HG03442 (cell line): ENCODE data around the gene GRID1.

Source experiments
- ATAC-seq: cut with Tn5 transposase; IDR thresholded peaks from one replicate; pipeline ENCODE4 v1.9.1; 2021; ENCODE audit warnings: mild to moderate bottlenecking, moderate library complexity; ENCODE audit not compliant: unreplicated experiment

Gene GRID1

DNA sequence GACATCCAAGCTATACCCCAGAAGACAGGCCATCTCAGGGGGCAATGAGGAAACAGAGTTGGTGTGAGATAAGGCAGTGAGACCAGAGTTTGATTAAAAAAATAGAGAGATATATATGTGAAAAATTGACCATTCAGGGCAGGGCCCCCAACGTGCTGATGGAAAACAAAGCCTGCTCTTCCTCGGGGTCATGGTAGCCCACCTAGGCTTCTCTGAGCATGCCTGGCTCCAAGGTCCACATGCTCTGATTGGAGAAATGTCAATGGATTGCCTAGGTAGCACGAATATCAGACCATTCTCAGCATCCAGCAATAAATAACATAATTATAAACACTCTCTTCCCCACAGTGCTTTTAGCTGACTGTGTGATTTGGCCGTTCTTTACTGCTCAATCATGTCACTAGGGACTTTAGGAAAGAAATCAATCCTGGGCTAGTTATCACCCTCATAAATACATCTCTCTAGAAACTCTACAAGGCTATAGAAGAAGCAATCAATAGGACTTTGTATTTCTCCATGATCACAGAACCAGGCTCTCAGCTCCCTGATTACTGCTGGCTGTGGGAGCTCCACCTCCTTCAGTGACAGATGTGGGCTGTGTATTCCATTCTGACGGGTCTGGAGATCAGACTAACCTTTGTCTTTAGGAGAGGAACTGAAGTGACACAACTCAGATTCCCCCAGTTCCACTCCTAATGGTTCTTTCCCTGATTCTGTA, 766.4 kb downstream of the GRID1 start:
- no peak for ATAC-seq

DNA sequence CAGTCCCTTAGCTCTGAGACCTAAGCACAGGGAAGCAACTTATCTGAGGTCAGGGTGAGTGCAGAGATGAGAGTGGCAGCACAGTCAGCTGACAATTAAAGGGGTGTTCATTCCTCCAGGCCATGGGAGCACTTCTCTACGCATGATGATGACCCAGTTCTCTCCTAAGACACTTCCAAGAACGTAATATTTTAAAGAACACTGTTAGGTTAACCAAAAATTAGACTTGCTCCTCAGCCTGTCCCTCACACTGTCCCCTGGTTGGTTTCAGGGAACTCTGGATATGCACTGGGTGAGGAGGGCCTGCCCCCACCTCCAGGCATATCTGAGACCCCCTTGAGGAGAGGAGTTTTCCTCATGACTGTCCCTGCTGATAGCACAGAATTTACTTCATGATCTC, 767.5 kb downstream of the GRID1 start:
- ATAC-seq: peak; percentile 11

DNA sequence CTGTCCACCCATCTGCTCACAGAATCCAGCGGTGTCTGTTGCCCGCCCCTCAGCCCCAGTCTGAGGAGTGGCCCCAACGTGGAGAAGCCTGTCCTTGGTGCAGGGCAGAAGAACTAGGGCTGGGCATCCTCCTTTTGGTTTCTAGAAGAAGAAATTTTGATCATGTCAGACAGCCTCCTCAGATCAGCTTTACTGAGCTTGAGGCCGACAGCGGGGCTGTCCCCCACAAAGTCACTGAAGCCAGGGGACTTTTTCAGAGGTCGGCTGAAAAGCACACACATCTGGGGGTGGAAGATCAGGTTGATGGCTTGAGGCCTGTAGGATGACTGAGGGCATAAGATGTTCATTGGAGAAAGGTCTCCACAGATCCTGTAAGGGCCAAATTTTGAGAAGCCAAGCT, 767.9 kb downstream of the GRID1 start:
- peak; percentile 79 for ATAC-seq

GRCh38 chr10:85597006-85597405, 769.6 kb downstream of the GRID1 start:
- ATAC-seq: no peak

GRCh38 chr10:85596389-85596788, 770.2 kb downstream of the GRID1 start:
- no peak for ATAC-seq

DNA sequence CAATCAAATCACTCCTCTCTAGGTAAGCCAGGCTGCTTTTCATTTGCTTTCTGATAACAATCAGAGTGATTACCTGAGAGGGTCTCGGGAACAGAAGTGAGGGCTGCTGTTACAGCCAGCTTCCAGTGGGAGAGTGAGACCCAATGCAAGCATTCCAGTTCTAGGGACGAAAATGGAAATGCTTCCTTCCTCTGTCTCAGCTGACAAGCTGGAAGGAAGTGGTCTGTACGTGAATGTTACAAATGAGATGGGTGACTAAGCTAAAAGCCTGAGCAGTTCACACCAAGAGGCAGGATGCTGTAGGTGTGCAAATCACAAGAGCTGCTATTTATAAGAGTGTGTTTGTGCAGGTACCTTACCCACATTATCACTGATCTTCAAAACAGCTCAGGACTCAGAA, 772.4 kb downstream of the GRID1 start:
- ATAC-seq: no peak

- ATAC-seq: no peak
These were observed 773.3 kb downstream of the GRID1 start for GRCh38 chr10:85593226-85593772.

DNA sequence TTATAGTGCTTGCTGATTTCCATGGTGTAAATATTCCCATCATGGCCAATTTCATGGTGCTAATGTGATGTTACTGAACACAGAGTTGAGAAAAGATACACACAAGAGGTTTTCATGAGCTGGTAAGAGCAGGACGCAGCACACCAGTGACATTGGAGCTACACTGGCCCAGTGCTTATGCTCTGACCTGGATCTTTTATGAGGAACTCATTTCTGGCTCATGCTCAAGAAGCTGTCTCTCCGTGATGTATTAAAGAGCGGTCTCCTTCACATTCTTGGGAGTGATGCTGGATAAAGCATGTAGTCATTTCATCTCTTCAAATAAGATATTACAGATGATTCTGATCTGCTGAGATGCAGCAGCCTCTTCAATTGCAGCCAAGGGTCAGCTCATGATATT, 785.2 kb downstream of the GRID1 start:
- ATAC-seq: no peak

DNA sequence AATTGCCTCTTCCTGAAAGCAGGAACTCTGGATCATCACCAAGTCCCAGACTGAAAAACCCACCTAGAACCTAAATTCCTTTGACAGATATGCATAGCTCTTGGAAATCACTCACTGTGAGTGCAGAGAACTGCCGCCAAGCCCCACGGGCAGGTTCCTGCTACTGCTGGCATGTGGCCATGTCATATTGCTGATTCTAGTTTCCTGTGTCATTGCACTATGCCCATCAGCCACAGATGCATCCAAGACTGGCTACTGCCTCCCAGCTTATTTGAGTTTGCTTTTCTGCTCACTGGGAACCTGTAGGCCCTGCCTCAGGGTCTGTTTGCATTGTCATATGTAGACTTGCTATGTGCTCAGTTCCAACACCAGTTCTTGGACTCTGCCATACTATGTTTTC, 786.0 kb downstream of the GRID1 start:
- no peak for ATAC-seq

DNA sequence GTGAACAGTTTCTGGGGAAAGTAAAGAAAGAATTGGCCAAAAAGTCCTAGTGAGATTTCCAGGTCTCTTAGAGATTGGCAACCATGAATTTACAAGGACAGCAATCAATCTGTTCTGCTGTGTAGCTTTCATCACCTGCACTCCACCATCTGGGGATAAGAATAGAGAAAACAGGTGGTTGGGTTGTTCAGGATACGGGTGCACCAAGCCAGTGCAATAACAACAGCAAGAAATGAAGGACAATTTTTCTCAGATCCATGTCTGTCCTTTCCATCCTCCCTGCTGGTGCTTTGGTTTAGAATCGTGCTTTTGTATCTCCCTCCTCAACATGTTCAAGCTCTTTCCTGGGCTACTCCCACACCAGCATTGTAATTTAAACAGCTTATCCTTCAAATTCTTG, 787.7 kb downstream of the GRID1 start:
- no peak for ATAC-seq

DNA sequence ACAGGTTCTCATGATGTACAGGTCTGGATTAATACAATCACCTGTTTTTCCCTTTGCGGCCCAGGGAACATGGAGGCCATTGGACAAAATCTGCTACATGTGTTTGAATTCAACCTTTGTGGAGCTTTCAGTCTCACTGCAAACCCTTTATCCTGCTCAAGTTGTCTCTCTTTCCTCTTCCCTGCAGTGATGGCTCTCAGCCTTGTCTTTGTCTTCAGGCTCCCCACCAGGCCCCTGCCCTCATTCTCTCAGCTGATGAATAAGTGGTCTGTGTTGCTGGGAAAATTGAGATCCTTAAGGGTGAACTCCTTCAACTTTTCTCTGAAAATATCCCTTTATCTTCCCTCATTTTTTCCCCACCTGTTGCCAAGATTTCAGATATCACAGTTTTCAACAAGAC, 791.2 kb downstream of the GRID1 start:
- ATAC-seq: no peak

GRCh38 chr10:85570871-85571270, 795.7 kb downstream of the GRID1 start:
- ATAC-seq: no peak

- no peak for ATAC-seq
These were observed 801.2 kb downstream of the GRID1 start for GRCh38 chr10:85565381-85565780.

DNA sequence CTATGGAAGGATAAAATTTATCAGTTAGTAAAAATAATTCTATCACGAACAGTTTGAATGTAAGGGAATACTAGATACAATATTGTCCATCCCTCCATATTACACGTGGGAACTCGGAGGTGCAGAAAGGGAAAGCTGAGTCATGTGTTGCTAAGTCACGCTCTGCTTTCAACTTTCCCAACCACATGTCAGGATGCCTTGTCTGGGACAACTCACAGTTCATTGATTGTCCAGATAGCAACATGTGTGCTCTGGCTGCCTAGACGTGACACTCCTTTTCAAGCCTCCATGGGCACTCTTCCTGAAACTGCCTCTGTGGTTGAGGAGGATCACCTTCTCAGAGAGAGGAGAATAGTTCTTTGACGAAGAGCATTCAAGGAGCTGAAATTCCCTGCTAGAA, 808.1 kb downstream of the GRID1 start:
- ATAC-seq: no peak

GRCh38 chr10:85557706-85558105, 808.9 kb downstream of the GRID1 start:
- no peak for ATAC-seq

GRCh38 chr10:85557077-85557476, 809.5 kb downstream of the GRID1 start:
- no peak for ATAC-seq
